Prostate gland (tissue), 2 donors: ENCODE measurements around the gene MED27. TPM values are rescaled to one million over a fixed set of nuclear protein-coding genes. Genes with fewer than 3 reads are reported as not detected.
"Not testable (repeated sequence)": the region's sequence is repeated elsewhere in the genome, so short reads cannot be mapped to it uniquely, and the experiment has no call there.

Experiments used
- DNase-seq: peaks from one replicate; pipeline ENCODE4 v3.0.0-alpha.2; 2019; ENCODE audit warnings: low spot score
- H3K27ac ChIP-seq, 2 donors: fragments of 200-600 bp; sonication (generic); 2 replicates each; pipeline ENCODE4 v1.5.1; 2017 to 2019
- H3K27me3 ChIP-seq: fragments of 200-600 bp; sonication (generic); replicated peaks from 2 replicates; pipeline ENCODE4 v1.5.1; 2019; ENCODE audit not compliant: insufficient read depth
- H3K36me3 ChIP-seq, 2 donors: fragments of 200-600 bp; sonication (generic); 1 replicate in 1 of 2; 2 replicates in 1 of 2; pipeline versions ENCODE4 v1.5.1 to v1.8.1; 2017 to 2019
- H3K4me1 ChIP-seq: fragments of 200-600 bp; sonication (generic); replicated peaks from 2 replicates; pipeline ENCODE4 v1.5.1; 2019
- H3K4me3 ChIP-seq, 2 donors: fragments of 200-600 bp; sonication (generic); 2 replicates each; pipeline ENCODE4 v1.5.1; 2017 to 2019
- H3K9me3 ChIP-seq: fragments of 200-600 bp; sonication (generic); 2 replicates; pipeline ENCODE4 v1.5.1; 2017
- CTCF ChIP-seq, 4 experiments: fragments of 200-600 bp in 2 of 4; fragments of 450-650 bp in 2 of 4; sonication (generic) in 2 of 4; IDR thresholded peaks; 1 replicate in 3 of 4; 2 replicates in 1 of 4; pipeline ENCODE4 v1.5.1; 2016 to 2019; ENCODE audit warnings: antibody characterized with exemption in 4 of 4, mild to moderate bottlenecking in 2 of 4, moderate library complexity in 2 of 4
- POLR2A ChIP-seq: fragments of 450-650 bp; IDR thresholded peaks from one replicate; pipeline ENCODE4 v1.6.1; 2016; ENCODE audit warnings: antibody characterized with exemption, mild to moderate bottlenecking
- POLR2AphosphoS5 ChIP-seq: sonication (generic); formaldehyde crosslinking; IDR thresholded peaks from one replicate; pipeline ENCODE4 v1.6.1; 2017; ENCODE audit warnings: antibody characterized with exemption
- WGBS: methylation state at CpG from one replicate; pipeline ENCODE4 v1.1.5; 2018; 5-methylcytosine and 5-hydroxymethylcytosine counted together
- intact Hi-C: fragments of 100-400 bp; cut with DNase I; formaldehyde crosslinking; loops from one replicate; pipeline ENCODE4 v1.14.2; 2022
- total RNA-seq, 2 donors: library from RNA; depleted of rRNA; stranded (reverse); fragments of >200 nt; gene quantifications; one replicate each; pipeline ENCODE4 v1.1.0, GENCODE V29; 2016

MED27 gene
- total RNA-seq, 2 donors from 2014 or later = 17.4 to 22.7 TPM

- WGBS = 96% methylated on average over 4 of the region's 4 CpGs
- intact Hi-C loops = no loop called here
- no peak for DNase-seq
These were observed 16.9 kb downstream of the MED27 start for GRCh38 chr9:132062806-132063205.

GRCh38 chr9:132061526-132061925, 18.1 kb downstream of the MED27 start:
- no peaks in the 10 kb centered on the region for H3K27me3 ChIP-seq
- no peaks in the 10 kb centered on the region for H3K9me3 ChIP-seq
- H3K36me3 ChIP-seq = no peaks in the 10 kb centered on the region
- no peak overlapping the region for H3K27ac ChIP-seq
- no peak for DNase-seq
- intact Hi-C loops = no loop called here
- no peak for TF ChIP-seq CTCF (IDR thresholded peaks at IDR 0.05)
- H3K4me1 ChIP-seq = no peaks in the 10 kb centered on the region
- H3K4me3 ChIP-seq = no peak overlapping the region
- WGBS = 77% methylated on average over 3 of the region's 3 CpGs

More at GRCh38 chr9:132062806-132063205, 16.9 kb downstream of the MED27 start:
- no peak overlapping the region for H3K27ac ChIP-seq
- H3K4me1 ChIP-seq = no peaks in the 10 kb centered on the region
- TF ChIP-seq POLR2A = no peak
- TF ChIP-seq POLR2AphosphoS5 = no peak
- no peak for TF ChIP-seq CTCF (IDR thresholded peaks at IDR 0.05)
- H3K27me3 ChIP-seq = no peaks in the 10 kb centered on the region
- no peak overlapping the region for H3K4me3 ChIP-seq
- no peaks in the 10 kb centered on the region for H3K9me3 ChIP-seq
- no peaks in the 10 kb centered on the region for H3K36me3 ChIP-seq

GRCh38 chr9:132059361-132059760, 20.3 kb downstream of the MED27 start:
- no peak for DNase-seq
- no peak for TF ChIP-seq CTCF (IDR thresholded peaks at IDR 0.05)
- no peak for TF ChIP-seq POLR2A
- Histone ChIP-seq H3K9me3 (no peaks in the 10 kb centered on the region), H3K27ac (no peak overlapping the region), H3K4me3 (no peak overlapping the region), H3K27me3 (no peaks in the 10 kb centered on the region), H3K4me1 (no peaks in the 10 kb centered on the region), H3K36me3 (no peaks in the 10 kb centered on the region)
- WGBS = 65% methylated on average over 8 of the region's 8 CpGs
- intact Hi-C loops = no loop called here

GRCh38 chr9:132058226-132058625, 21.4 kb downstream of the MED27 start:
- H3K27me3 ChIP-seq, DNase-seq, H3K4me1 ChIP-seq, H3K27ac ChIP-seq, H3K36me3 ChIP-seq, intact Hi-C loops, H3K9me3 ChIP-seq, H3K4me3 ChIP-seq: not testable (repeated sequence)
- WGBS = 83% methylated on average over 6 of the region's 6 CpGs

- no peaks in the 10 kb centered on the region for H3K9me3 ChIP-seq
- H3K27me3 ChIP-seq = no peaks in the 10 kb centered on the region
- TF ChIP-seq CTCF (IDR thresholded peaks at IDR 0.05) (no peak), POLR2AphosphoS5 (no peak), POLR2A (no peak)
- no peaks in the 10 kb centered on the region for H3K4me1 ChIP-seq
- 87% methylated on average over 11 of the region's 11 CpGs for WGBS
- intact Hi-C loops = no loop called here
- H3K27ac ChIP-seq = no peak overlapping the region
- no peak overlapping the region for H3K4me3 ChIP-seq
- no peak for DNase-seq
- no peaks in the 10 kb centered on the region for H3K36me3 ChIP-seq
These were observed 22.7 kb downstream of the MED27 start for GRCh38 chr9:132056717-132057560.
